ENCODE results near the gene CD81.
"Not testable (repeated sequence)": the region's sequence is repeated elsewhere in the genome, so short reads cannot be mapped to it uniquely, and the experiment has no call there.

Gene CD81, protein sequence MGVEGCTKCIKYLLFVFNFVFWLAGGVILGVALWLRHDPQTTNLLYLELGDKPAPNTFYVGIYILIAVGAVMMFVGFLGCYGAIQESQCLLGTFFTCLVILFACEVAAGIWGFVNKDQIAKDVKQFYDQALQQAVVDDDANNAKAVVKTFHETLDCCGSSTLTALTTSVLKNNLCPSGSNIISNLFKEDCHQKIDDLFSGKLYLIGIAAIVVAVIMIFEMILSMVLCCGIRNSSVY

DNA sequence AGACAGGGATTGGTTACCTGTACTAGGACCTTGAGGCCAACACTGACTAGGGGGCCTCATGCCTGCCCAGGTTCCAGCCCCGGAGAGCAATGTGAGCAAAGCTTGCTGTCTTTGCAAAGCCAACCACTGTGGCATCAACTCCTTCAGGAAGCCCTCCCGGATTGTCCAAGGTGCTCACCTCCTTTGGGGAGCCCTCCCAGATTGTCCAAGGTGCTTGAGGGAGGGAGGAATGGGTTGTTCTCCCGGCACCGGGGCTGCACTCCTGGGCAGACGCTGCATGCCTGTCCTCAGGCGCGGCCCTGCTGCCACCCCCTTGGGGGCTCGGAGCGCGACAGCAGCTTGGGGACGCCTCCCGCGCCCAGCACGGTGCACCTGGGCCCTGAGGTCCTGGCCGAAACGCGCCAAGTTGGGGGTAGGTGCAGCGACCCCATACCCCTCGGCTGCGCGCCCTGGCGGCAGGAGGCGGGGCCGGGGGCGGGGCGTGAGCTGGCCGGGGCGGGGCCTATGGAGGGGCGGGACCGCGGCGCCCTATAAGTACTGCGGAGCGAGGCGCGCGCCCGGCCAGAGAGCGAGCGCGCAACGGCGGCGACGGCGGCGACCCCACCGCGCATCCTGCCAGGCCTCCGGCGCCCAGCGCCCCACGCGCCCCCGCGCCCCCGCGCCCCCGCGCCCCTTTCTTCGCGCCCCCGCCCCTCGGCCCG lies at the start of gene CD81:
Gene CD81, plus strand, starts transcription at position 560 of the 701 bp plus-strand sequence. CDS start 240 bp downstream, outside the sequence.
- DNase-seq: peak in 1 of 2 experiments; percentile 39

DNA sequence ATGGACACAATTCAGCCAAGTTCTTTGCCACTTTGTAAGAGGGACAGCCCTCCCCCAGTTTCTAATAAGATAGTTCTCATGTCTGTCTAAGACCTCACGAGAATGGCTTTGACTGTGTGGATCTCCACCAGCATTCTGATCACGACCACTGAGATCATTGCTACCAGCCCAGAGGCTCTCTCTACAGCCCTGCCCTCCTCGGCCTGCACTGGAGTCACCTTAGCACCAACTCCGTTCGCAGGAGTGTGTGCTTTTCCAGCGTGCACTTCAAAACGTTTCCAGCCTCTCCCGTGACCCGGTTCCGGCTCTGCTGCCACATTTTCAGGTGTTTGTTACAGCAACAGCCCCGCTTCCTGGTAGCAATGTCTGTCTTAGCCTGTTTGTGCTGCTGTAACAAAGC lies 49.1 kb upstream of the CD81 start:
- no peak for DNase-seq

DNA sequence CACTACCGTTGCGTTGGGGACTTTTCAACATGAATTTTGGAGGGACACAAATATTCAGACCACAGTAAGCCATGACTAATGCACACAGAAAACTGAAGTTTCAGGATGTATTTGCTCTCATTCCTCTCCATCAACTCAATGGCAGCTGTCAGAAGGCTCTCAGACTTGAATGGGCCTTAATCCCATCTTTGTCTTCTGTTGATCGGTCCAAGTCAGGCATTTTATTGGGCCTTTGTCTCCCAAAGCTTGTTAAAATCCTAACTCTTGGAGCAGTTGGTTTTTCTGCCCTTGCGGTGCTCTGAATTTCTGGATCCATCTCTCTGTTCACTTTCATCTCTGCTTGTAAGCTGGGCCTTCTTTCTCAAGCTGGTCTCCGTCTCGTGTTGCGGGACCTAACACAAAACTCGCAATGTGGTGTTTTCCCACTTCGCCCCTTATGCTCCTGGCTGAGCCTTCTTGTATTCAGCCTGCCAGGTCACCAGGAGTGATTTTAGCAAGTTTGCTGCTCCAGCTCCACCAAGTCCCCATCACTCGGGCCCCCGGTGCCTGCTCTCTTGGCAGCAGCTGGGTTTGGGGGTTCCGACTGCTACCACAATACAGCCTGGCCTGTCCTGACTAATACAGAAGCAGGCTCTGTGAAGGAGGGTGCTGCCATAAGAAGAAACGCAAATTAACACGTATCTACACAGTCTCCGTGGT lies 48.3 kb upstream of the CD81 start:
- DNase-seq: no peak

DNA sequence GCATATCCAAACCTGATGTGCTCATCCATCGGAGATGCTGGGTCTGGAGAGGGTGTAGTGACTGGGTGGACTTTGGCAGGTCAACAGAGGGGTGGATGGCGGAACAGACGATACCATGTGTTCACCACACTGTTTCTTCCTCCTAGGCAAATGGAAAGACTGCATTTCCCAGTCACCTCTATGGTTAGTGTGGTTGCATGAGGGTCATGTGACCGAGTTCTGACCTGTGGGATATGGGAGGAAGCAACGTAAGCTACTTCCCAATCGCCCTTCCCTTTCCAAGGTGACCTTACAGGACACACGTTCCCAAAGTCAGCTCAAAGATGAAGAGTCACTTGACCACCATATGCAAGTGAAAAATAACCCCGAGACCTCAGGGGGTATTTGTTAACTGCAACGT lies 47.6 kb upstream of the CD81 start:
- DNase-seq: no peak

DNA sequence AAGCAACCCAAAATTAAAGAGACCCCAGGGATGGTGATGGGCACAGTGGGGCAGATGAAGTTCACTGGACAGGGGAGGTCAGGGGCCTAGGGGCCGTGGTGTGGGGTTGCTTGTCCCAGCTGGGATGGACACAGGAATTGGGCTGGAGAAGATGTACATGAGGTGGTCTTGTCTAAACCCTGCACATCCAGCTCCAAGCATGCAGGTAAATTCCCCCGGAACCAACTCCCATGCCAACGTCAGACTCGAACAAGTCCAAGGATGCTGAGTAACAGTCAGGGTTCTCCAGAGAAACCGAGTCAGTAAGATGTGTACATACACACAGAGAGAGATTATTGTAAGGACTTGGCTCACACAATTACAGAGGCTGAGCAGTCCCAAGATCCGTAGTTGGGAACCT lies 46.4 kb upstream of the CD81 start:
- DNase-seq: no peak

DNA sequence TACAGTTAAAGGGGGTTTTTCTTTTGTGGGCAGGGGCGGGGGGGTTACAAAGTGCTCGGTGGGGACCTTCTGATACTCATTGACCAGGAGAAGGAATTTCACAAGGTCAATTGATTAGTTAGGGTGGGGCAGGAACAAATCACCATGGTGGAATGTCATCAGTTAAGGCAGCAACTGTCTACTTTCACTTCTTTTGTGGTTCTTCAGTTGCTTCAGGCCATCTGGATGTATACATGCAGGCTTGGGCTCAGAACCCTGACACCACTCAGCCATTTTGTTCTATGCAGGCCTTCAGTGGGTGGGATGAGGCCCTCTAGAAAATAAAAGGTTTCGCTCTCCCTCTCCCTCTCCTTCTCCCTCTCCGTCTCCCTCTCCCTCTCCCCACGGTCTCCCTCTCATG lies 45.7 kb upstream of the CD81 start:
- DNase-seq: no peak

DNA sequence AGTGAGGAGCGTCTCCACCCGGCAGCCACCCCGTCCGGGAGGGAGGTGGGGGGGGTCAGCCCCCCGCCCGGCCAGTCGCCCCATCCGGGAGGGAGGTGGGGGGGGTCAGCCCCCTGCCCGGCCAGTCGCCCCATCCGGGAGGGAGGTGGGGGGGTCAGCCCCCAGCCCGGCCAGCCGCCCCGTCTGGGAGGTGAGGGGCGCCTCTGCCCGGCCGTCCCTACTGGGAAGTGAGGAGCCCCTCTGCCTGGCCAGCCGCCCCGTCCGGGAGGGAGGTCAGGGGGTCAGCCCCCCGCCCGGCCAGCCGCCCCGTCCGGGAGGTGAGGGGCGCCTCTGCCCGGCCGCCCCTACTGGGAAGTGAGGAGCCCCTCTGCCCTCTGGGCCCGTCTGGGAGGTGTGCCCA lies 44.5 kb upstream of the CD81 start:
- DNase-seq: not testable (repeated sequence)

DNA sequence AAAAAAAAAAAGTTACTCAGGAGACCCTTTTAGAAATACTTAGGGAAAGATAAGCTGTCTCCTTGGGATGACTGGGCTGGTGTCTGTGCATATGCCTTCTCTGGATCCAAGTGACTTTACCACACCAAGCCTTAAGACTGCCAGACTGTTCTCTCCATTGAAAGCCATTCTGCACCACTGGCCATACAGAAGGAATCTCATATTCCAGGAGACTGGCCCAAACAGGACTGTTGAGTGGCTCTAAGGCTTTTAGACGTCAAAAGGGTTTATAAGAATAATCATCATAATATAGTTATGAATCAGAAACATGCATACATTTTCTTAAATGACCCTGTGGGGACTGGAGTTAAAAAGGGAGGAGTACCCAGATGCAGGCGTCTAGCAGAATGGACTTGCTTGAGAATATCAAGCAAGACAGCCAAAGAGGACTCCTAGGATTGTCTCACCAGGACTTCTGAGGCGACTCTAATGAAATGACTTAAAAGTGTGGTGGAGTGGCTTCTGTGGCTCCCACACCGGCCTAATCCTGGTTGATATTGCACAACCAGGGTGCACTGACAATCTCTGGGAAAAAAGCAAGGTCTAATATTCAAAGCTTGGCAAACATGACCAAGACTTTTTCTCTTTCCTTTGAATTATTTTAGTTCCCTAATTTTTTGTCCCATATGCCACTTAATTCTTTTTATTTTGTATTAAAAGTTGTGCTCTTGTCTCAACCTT lies 43.5 kb upstream of the CD81 start:
- not testable (repeated sequence) for DNase-seq

DNA sequence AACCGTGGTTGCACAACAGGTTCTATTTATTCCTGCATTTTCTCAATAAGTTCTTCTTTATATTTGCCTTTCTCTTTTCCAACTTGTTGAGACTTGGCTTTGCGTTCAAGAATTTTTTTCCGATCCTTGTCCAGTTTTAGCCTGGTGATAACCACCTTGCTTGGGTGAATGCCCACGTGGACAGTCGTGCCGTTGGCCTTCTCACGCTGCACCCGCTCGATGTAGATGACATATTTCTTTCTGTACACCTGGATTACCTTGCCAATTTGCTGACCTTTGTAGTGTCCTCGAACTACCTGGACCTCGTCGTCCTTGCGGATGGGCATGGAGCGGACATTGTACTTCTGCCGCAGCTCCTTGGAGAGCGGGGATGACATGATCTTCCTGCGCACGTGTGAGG lies 41.8 kb upstream of the CD81 start:
- not testable (repeated sequence) for DNase-seq

DNA sequence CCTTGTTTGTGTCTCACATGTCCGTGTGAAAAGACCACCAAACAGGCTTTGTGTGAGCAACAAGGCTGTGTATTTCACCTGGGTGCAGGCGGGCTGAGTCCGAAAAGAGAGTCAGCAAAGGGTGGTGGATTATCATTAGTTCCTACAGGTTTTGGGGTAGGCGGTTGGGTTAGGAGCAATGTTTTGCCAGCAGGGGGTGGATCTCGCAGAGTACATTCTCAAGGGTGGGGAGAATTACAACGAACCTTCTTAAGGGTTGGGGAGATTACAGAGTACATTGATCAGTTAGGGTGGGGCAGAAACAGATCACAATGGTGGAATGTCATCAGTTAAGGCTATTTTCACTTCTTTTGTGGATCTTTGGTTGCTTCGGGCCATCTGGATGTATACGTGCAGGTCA lies 38.4 kb upstream of the CD81 start:
- not testable (repeated sequence) for DNase-seq

DNA sequence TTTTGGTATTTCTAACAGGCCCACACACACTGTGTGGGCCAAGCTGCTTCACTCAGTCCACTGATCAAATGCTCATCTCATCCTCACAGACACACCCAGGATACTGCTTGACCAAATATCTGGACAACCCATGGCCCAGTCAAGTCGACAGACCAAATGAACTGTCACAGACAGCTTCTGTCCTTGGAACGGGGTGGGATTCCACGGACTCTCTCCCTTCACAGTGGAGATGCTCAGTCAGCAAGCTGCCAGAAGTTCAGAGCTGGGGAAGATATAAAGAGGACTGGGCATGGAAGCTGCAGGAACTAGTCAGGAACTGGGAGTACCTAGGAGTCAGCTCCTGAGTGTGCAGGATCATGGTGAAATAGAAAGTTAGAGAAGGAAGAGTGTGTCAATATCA lies 34.6 kb upstream of the CD81 start:
- DNase-seq: no peak

DNA sequence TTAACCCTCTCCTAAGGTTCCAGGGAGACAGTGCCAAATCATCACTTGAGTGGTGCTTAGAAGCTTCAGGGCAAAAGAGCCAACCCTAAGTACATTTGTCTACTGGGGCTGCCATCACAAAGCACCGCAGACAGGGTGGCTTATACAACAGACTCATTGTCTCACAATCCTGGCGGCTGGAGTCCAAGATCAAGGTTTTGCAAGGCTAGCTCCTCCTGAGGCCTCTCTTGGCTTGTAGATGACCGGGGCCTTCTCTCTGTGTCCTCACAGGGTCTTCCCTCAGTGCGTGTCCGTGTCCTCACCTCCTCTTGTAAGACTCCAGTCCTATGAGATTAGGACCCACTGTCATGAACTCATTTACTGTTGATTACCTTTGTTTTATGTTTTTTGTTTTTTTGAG lies 34.1 kb upstream of the CD81 start:
- no peak for DNase-seq

DNA sequence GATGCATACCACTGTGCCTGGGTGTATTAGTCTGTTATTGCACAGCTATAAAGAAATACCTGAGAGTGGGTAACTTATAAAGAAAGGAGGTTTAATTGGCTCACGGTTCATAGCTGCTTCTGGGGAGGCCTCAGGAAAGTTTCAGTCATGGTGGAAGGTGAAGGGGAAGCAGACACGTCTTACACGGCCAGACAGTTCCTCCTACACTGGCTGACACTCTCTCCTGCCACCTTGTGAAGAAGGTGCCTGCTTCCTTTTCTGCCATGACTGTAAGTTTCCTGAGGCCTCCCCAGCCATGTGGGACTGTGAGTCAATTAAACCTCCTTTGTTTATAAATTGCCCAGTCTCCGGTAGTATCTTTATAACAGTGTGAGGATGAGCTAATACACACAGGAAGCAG lies 33.6 kb upstream of the CD81 start:
- no peak for DNase-seq

DNA sequence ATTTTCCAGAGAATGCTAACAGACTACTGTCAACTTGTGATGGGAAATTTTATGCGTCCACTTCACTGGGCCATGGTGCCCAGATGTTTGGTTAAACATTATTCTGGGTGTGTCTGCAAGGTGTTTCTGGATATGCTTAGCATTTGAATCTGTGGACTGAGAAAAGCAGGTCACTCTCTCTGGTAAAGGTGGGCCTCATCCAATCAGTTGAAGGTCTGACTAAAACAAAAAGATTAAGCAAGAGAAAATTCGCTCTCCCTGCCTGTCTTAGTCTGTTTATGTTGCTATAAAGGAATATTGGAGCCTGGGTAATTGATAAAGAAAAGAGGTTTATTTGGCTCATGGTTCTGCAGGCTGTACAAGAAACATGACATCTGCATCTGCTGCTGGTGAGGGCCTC lies 32.1 kb upstream of the CD81 start:
- no peak for DNase-seq

DNA sequence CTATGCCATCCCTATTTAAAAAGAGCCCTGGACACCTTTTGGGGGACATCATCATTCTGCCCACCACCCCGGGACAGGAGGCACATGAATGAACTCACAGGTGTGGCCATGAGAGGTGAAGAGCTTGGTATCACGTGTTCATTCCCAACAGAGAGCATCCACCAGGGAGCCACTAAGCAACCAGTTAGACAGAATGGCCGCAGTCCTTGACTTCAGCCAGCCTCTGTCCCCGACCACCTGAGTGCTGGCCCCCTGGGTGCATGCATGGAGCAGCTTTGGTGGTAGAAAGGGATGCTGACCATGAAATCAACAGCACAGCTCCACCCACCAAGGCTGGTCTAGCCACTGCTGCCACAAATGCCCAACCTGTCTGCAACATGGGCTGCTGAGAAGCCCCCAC lies 31.1 kb upstream of the CD81 start:
- no peak for DNase-seq

DNA sequence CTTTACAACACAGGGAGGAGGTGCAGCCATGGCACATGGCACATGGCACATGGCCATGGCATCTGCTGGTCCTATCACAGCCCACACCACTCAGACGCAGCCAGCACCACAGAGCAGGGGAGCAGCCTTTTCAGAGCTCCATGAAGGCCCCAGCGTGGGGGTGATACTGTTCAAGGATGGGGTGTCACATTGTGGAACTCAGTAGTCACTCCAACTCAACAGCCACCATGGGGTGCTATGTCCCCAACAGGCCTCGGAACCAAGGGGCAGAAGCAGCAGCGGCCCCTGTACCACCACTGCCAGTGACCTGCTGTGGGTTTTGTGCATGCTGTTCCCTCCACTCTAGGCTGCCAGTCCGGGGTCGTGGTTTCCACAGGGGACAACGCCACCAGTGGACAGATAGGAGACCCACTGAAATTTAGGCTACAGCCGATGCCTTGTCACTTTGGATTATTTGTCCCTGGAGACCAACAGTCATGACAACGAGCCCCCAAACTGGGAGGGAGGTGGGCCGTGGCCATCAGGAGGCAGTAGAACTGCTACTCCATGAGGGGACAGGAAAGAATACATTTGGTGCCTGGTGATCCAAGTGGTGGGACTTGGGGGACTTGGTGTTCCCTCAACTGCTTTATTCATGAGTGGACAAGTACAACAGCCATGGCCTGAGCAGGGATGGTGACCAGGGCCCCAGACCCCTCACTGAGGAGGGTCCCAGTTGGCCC lies 30.4 kb upstream of the CD81 start:
- no peak for DNase-seq

DNA sequence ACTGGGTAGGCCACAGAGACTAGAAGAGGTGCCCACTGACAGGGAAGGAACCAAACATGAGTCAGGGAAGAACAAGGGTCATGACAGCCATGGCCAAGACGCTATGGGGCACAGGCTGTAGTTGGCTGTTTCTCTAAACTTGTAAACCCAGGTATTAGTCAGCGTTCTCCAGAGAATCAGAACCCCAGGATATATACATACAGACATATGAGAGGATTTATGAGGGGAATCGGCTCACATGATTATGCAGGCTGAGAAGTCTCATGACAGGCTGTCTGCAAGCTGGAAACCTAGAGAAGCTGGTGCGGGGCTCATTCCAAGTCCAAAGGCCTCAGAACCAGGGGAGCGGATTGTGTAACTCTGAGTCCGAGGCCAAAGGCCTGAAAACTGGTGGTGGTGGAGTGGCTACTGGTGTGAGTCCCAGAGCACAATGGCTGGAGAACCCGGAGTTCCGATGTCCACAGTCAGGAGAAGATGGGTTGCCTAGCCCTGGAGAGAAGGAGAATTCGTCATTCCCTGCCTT lies 29.7 kb upstream of the CD81 start:
- no peak for DNase-seq

DNA sequence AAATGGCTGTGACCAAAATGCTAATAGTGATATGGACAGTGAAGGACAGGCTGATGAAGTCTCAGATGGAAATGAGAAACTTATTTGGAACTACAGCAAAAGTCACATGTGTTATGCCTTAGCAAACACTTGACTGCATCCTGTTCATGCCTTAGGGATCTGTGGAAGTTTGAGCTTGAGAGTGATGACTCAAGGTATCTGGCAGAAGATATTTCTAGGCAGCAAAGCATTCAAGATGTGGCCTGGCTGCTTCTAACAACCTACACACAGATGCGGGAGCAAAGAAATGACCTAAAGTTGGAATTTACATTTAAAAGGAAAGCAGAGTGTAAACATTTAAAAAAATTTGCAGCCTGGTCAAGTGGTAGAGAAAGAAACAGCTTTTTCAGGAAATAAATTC lies 28.1 kb upstream of the CD81 start:
- DNase-seq: no peak

DNA sequence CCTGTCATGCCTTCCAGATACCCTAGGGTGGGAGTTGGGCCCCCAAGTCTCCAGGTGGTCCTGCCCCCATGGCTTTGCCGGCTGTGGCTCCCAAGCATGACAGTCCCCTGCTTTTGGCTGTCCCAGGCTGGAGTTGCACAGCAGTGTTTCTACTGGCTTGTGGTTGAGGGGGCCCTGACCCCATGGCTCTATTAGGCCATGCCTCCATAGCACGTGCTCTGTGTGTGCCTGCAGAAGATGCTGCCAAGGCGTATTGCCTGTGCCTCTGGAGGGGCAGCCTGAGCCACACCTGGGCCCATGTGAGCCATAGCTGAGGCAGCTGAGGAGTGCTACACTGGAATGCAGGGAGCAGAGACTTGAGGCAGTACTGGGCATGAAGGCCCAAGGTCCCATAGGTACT lies 25.4 kb upstream of the CD81 start:
- DNase-seq: no peak

DNA sequence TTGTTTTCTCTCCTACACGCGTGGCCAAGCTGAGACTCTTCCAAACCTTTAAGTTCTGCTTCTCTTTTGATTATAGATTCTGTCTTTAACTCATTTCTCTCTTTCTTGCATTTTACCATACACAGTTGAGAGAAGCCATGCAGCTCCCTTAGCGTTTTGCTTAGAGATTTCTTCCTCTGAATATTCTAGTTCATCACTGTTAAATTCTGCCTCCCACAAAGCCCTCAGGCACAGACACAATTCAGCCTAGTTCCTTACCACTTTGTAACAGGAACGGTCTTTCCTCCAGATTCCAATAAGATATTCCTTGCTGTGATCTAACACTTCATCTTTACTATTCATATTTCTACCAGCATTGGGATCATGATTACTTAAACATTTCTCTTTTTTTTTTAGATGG lies 24.7 kb upstream of the CD81 start:
- no peak for DNase-seq

DNA sequence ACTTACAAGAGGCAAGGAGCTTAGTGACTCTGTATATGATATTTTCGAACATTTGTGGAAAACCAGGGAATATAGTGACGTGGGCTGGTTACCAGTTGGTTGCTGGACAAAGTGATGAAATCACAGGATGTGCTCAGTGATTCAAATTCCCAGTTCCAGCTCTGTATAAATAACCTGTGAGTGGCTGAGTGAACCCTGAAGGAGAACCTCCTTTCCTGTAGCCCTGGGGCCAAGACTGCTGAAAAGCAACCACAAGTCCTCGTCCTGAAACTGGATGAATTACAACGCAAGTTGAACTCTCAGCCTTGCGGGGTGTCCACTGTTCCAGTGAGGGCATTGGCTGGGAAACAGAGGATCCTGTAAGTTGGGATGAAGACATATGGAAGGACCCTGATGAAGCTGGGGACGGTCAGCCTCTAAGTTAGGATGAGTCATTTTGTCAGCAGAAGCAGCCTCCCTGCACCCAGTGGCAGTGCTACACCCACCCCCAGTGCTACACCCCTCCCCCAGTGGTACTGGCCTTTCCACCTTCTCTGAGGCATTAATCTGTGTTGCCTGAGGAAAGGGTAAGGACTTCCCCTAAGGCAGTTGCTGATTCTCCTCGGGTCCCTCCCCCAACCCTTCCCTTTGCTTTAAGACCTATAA lies 22.0 kb upstream of the CD81 start:
- DNase-seq: no peak

DNA sequence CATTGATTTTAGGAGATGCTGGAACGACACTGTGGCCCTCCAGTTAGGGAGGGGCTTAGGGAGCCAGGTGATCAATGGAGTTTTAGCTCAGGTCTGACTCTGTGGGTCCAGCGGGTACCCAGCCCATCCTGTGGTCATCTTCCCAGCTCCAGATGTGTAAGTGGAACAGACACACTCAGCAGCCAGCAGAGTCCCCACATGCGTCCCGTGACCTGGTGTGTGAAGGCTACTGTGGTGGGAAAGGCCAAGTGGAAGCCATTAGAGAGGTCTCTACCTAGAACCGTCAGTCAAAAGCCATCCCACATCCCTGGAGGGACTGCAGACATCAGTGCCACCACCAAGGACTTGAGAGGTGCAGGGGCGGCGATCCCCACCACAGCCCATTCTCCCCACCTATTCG lies 19.9 kb upstream of the CD81 start:
- DNase-seq: no peak
